HepG2 (cell line): ENCODE measurements around the gene APH1B.
"Not testable (repeated sequence)": the region's sequence is repeated elsewhere in the genome, so short reads cannot be mapped to it uniquely, and the experiment has no call there.

Source experiments
- MAFG ChIP-seq: sonication (generic); formaldehyde crosslinking; IDR thresholded peaks from 2 replicates; pipeline ENCODE4 v1.5.1; 2020; ENCODE audit warnings: mild to moderate bottlenecking, missing genetic modification reagents
- POLR2AphosphoS5 ChIP-seq: IDR thresholded peaks from 2 replicates; pipeline ENCODE4 v1.6.1; 2012; ENCODE audit warnings: low read depth, low read length
- TCF7L2 ChIP-seq: IDR thresholded peaks from 2 replicates; pipeline ENCODE4 v1.6.1; 2011; ENCODE audit warnings: mild to moderate bottlenecking, low read depth, low read length, moderate library complexity
- ZNF570 ChIP-seq: sonication (generic); formaldehyde crosslinking; IDR thresholded peaks from 2 replicates; pipeline ENCODE4 v1.4.0; 2020; ENCODE audit warnings: mild to moderate bottlenecking, missing genetic modification reagents, borderline replicate concordance
- ZNF883 ChIP-seq: sonication (generic); formaldehyde crosslinking; IDR thresholded peaks from 2 replicates; pipeline ENCODE4 v1.5.1; 2020; ENCODE audit warnings: mild to moderate bottlenecking, missing genetic modification reagents; ENCODE audit errors: not compliant biosample characterization

- TF ChIP-seq ZNF883; MAFG (CRISPR knock-in tag); ZNF570 (CRISPR knock-in tag); TCF7L2; POLR2AphosphoS5: not testable (repeated sequence)
Measured at GRCh38 chr15:63342996-63343562, 65.7 kb downstream of the APH1B start.
